Hematopoietic multipotent progenitor cell treated with erythropoietin and hydrocortisone succinate and interleukin-3 and kit ligand, for 4 days (in vitro differentiated cells): Measurements from ENCODE around the gene RANBP3L.

Experiments
- DNase-seq: peaks from one replicate; pipeline ENCODE4 v3.0.0-alpha.2; 2015

The RANBP3L gene

DNA sequence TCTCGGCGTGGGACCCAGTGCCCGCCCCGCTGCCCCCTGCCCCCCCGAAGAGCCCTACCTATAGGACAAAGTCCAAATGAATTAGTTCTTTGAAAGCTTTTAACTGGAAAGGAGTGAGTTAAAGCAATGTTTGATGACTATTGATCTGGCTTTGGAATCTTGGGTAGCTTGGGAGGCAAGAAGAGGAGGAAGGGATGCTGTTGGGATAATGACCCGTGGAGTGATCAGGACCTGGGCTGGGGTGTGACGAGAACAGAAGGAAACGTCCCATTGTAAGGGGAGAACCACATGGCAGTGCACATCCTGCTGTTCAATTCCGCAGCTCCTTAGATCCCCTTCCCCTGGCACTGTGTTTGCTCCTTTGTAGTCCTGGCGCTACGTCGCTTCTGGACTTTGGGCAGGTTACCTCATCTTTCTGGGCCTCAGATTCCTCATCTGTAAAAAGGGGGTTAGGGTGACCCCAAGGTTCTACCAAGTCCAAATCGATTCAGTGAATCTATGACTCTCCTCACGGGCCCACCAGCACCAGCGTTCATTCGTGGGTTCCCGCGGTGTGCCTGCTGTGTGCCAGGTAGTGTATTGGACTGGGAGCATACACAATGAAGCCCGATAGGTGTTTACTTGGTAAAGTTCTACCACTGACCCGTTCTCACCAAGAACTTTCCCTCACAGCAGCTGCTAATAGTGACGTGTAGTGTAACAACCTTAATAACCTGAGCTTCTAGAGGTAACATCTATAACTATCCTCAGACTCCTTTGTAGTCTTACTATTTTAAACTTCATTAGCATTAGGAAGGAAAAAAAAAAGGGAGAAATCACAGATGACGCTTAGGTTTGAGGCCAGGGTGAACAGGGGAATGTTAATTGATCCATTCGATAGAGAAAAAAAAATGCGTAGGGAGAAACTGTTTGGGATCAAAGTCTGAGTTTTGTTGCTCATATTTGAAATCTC, 58.9 kb downstream of the RANBP3L start:
- no peak for DNase-seq

DNA sequence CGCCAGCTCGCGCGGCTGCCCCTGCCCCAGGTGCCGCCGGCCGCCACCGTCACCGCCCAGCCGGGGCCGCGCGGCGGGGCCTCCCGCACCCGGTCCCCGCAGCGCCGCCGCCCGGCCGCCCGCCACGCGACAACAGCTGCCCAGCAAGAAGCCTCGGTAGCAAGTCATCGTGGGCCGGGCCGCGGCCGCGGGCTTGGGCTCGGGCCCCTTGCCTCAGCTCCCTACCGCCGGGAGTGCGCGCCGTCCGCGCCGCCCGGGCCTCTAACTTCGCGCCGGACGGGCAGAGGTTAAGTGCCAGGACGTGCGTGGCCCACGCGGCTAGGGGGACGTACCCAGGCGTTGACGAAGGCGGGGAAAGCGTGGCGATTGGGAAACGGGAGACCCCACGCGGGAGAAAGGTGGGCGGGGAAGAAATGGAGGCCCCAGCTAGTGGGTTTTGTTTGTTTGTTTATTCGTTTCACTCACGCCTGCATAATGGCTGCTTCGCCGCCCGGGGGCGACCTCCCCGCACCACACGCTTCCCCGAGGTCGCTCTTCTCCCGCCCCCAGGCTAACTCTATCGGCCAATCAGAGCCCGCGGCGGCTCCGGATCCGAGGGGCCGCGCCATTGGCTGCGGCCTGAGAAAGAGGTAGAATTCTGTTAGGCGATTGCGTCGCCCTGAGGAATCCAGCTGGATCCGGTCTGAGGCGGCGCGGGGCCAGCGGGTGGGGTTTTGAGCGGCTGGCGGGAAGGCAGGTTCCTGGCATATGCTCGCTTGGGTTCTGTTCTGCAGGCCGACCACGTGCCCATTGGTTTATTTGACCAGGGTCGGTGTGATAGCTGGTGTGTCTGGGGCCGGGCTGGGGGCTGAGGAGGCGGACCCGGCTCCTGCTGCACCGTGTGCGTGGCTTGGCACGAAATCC, 59.8 kb downstream of the RANBP3L start, which contains the start of gene NADK2:
NADK2 (minus strand) TSS at position 295 of the 903 bp plus-strand sequence; CDS start at position 168, 127 bp downstream.
- DNase-seq: peak; percentile 98

DNA sequence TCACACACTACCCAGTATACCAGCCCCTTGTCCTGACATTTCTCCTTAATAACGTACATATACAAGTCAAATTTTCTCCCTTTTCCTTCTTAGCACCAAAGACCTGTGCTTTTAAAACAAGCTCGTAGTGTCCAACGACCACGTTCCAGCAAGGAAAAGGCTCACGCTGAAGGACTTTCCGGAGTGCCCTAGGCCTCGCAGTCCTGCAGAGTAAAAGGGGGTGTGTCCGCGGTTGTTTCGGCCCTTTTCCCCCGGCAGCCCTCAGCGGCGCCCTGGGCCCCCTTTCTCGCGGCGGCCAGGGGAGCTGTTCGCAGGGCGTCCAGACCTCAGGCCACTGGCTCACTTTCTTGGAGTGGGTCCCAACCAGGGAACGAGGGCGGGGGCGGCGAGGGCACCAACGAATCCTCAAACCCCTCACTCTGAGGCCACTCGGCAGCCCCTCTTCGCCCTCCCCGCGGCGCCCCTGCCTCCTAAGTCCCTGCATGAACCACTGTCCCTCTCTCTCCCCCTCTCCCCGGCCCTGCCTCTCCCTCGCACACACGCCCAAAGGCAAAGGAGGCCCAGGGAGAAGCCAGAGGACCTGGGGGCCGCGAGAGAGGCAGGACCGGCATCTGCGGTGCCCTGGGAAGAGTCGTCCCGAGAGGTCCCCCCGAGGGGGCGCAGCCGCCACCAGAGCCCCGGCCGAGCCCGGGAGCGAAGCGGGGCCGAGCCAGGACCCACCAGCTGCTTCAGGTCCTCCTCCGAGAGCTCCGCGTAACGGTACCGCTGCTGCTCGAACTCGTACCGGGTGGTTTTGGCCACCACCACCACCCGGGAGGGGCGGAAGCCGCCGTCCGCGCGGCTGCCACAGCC, 60.7 kb downstream of the RANBP3L start:
- DNase-seq: peak; percentile 83

DNA sequence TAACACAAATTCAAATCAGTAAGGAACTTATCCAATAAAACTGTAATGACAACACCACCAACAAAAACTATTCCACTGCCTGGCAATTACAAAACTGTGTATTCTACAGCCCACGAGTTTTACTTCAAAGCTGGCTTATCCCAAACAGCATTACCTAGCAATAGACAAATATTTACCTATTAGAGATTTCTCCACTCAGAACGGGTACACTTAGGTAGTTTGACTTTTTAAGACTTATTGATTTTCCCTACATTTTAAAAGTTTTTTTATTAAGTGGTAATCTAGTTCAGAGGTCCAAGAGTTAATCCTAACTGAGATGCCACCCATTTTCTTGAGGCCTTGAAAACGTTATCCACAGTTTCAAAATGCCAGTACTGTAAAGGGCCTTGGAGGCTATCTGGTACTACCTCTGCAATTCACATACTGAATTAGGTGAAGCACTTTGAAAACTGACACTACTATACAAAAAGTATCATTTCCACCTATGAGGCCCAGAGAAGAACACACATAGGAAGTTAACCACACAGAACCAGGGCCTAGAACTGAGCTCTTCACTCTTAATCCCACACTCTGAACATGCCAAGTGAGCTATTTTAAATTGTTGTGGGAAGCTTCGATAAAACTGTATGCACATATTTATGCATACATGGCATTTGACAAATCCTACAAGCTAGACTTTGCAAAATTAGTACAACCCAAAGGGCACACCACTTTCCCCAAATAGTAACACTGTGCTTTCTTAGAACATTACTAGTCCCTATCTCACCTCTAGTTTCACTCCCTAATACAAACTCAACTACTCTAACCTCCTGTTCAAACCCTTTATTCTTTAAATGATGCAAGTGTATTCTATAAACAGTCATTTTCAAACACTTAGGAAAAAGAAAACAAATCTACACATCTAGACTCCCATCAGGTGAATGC, 62.1 kb downstream of the RANBP3L start:
- DNase-seq: no peak

DNA sequence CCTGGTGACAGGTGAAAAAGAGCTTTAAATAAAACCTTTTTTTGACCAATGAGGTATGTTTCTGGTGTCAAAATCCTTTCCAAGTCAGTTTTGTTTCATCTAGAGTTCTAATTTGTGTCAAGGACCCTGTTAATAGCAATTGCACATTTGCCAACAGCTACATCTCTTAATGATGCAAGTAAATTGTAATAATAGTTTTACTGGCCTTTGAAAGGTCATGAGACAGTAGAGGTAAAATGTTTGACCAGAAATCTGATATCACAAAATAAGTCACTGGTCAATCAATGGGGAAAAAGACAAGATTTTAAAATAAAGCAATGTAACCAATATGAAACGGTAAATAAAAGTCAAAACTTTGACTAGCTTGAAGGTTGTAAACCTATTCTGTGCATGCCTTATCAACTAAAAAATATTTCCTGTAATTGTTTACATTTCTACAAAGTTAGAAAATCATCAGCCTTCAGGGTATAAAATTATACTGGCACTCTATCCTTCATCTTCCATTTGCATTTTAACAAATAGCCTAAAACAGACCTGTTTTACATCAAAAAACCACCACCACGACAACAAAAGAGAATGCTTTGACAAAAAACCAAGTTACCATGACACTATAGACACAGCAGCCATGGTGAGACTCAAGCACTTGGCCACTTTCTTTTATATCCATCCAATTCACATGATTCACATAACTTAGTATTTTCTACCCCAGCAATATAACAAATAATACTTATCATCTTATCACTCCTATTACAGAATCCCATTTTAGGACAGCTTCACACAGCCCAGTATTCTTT, 63.0 kb downstream of the RANBP3L start:
- no peak for DNase-seq

DNA sequence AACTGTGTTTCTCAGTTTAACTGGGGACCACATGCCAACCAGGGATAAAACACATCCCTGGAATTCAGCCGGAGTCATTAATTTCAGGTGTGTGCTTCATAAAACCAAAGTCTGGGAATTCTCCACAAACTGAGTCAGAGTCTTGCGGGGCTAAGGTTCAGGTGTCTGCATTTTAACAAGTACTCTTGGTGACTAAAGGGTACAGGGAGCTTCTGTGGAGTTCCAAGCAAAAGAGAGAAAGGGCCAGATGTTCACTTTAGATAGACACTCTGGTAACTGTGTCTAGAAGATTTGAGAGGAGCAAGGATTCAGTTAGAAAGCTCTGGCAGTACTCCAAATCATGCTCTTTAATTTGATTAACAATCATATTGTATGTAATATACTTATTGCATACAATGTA, 64.0 kb downstream of the RANBP3L start:
- DNase-seq: peak; percentile 87

DNA sequence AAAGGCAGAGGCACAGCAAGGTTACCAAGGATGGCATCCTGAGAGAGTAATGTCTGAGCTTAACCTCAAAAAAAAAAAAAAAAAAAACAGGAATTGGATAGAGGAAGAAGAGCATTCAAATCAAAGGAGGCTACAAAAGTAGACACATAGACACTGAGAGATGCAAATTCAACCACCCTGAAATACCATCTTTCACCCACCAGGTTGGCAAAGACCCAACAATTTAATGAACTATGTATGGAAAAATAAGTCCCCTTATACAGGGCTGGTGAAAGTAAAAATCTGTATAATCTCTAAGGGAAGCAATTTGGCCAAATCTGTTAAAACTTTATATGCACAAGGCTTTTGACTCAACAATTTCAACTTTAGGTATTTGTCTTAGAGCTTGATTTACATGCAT, 64.9 kb downstream of the RANBP3L start:
- peak; percentile 29 for DNase-seq

DNA sequence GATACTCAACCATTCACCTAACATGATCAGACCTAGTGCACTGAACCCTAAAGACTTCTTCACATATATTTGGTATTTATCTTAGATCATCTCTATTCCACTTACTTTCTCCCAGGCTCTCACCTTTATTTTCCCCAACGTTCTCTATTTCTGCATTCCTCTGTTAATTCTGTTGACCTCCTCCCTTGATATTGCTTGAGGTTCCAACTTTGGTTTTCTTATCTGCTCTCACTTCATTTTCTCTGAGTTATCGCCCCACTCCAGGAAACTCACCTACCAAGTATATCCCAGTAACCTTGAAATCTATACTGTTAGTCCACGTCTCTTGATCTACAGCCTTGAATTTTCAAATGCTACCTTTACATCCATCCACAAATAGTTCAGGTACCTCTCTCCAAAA, 69.2 kb downstream of the RANBP3L start:
- DNase-seq: no peak

DNA sequence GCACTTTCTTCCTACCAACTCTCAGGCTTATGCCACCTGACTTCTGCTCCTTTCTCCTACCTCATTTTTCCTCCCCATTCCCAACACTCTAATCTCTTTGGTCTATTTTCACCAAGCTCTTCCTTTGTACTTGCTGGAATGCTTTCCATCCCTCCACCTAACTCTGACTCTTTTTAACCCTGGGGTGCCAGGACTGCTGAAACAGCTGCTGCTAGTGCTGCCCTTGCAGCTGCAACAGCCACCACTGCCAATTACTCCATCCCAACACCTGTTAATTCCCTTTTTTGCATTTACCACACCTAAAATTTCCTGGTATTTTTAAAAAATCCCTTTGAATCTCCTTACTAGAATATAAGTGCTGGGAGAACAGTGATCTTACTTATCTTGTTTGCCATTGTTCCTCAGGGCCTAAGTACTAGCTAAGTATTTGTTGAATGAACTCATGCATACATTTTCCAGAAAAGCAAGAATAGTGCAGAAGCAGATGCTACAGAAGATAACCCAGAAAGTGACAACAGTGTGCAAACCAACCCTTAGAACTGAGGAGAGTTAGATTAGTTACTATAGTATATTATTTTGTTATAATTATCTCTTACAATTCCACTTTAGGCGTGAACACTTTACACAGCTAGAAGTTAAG, 71.4 kb downstream of the RANBP3L start:
- DNase-seq: peak; percentile 54

DNA sequence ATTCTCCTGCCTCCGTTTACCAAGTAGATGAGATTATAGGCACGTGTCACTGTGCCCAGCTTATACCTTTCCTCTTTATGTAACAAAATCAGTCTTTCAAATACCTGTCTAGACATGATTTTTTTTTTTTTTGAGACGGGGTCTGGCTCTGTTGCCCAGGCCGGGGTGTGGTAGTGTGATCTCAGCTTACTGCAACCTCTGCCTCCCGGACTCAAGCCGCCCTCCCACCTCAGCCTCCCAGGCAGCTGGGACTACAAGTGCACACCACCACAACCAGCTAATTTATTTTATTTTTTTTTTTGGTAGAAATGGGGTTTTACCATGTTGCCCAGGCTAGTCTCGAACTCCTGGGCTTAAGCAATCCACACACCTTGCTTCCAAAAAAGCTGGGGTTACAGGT, 73.2 kb downstream of the RANBP3L start:
- no peak for DNase-seq

DNA sequence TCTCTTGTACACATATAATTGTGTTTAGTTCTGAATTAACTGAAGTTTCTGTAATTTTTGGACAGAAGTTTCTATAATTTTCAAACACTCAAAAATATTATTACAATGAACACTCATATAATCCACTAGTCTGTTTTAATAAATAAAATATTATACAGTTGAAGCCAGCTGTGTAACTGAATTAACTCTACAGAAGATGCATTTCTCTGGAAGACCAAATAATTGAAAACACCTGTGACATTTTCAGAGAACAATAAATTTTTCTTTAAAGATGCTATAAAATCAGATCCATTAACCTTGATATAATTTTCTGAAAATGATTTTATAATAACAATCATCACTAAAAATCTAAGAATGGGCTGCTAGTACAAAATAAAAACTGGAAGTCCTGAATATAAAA, 74.7 kb downstream of the RANBP3L start:
- DNase-seq: no peak

DNA sequence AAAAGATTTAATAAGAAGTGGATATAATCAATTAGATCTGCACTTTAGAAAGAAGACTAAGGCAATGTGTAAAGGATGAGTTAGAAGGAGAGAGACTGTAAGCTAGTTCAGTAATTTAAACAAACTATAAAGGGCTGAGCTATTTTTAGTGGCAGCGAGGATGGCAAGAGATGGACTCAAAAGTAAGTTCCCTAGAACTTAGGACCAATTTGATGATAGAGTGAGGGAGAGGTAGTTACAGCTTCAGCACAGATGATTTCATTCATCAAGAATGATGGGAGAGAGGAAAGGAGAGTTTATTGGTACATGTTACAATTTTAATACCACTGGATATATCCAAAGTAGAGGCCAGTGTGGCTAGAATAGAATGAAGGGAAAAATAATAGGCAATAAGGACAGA, 79.1 kb downstream of the RANBP3L start:
- DNase-seq: no peak

DNA sequence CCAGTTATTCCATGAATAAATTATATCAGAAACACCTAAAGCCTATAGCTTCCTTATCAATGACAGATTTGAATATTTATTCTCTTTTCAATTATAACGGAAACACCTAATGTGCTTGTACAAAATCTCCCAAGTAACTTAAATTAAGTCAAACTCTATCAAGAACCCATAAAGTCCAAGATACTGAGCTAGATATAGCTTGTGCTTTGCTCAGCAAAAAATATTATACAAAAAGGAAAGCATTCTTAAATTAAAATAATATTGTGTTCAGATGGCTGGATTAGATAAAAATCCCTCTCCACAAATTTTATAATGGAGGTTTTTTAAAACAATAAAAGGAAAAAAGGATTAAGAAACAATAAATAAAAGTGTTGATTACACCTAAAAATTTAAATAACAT, 83.7 kb downstream of the RANBP3L start:
- DNase-seq: no peak

DNA sequence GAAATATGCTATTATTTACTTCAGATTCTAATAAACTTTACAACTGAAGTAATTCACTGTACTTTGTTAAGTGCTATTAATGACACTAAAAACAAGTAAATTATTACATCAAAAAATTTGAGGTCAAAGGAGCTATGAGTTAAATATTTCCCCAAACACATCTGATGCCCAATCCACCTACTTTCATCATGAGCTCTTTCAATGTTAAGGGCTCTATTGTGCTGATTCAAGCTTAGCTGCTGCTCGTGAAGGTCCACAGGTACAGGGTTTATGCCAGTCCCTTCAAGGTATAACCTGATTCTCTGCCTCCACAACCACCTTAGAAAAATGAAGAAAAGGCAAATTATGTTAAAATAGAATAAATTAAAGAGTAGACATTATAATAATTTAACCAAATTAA, 84.1 kb downstream of the RANBP3L start:
- DNase-seq: no peak

DNA sequence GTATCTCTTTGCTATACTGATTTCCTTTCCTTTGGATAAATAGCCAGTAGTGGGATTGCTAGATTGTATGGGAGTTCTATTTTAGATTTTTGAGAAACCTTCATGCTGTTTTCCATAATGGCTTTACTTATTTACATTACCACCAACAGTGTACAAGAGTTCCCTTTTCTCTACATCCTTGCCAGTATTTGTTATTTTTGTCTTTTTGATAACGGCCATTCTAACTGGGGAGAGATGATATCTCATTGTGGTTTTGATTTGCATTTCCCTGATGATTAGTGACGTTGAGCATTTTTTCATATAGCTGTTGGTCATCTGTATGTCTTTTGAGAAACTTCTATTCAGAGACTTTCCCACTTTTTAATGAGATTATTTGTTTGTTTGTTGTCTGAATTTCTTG, 85.8 kb downstream of the RANBP3L start:
- peak; percentile 41 for DNase-seq

DNA sequence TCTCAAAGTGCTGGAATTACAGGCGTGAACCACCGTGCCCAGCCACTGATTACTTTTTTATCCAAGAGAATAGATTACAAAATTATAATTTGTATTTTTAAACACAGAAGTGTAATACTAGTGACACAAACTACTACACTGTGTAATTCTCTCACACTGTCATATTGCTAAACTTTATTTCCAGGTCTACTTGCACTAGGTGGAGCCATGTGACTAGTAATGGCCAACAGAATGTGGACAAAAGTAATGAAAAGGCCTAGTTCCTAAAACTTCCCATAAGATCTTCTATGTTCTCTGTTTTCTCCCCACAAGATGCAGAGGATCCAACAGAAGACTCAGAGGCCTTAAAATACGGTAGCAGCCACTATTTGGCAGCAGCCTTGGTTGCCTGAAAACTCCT, 87.3 kb downstream of the RANBP3L start:
- DNase-seq: no peak

DNA sequence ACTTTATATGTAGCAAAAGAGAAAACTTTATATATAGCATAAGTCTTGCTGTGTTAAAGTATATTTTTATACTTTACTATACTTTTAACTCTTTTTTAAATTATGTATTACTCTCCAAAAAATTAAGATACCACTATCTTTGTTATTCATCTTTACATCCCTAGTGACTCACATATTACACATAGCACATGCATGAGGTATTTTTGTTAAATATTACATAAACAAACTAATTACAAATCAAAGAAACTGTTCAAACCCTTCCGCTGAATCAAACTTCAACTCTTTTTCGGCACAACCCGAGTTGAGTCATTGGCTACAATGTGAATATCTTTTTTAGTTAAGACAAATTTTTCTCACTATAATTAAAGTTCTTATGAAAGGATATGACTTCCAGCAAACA, 92.0 kb downstream of the RANBP3L start:
- no peak for DNase-seq

DNA sequence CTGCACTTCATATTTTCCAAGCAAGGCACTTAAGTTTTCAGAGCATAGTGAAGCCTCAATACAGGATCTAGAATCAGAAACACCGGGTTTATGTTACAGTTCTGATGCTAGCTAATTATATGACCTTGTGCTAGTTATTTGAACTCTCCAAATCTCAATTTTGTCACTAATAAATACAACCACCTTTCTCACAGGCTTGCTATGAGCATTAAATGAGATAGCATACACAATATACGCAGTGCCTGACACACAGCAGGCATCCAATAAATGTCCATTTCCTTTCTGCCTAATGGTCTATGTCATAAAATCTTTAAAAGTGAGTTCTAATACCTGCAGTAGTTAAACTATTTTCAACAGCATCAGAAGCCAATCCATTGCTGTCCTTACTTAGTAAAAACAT, 92.9 kb downstream of the RANBP3L start:
- DNase-seq: no peak

DNA sequence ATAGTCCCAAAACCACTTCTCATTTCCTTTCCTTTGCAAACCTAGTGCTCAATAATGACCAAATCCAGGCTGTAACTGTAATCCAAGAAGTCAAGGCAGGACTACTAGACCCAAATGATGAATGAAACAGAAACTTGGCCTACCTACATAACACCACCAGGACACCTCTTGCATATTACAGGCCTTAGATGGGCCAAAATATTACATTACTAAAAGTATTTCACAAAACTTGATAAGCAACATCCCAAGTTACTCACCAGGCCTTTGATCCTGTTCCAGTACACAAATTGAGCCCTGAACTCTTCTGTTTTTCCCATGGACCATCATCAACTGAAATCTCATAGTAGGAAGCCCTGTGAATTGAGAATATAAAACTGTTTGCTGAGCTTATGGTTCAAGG, 94.8 kb downstream of the RANBP3L start:
- no peak for DNase-seq

DNA sequence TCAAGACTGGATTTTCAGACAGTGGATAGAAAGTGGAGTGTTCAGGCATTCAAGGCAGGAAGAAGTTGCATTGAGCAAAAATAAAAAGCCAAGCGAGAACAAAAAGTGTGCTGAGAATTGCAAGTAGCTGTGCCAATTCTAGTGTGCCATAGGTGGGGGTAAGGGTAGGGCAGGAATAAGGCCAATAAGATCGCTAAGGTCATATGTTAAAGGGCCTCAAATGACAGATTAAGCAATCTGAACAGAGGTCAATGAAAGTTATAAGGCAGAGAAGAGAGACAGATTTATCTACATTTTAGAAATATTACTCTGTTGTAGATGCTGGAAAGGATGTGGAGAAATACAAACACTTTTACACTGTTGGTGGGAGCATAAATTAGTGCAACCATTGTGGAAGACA, 96.4 kb downstream of the RANBP3L start:
- DNase-seq: no peak
